GM21717 (cell line): ENCODE data around the gene TRPM3.
"Not testable (repeated sequence)": the region's sequence is repeated elsewhere in the genome, so short reads cannot be mapped to it uniquely, and the experiment has no call there.

Experiments
- ATAC-seq: cut with Tn5 transposase; IDR thresholded peaks from one replicate; pipeline ENCODE4 v1.9.1; 2021; ENCODE audit warnings: mild to moderate bottlenecking, moderate library complexity; ENCODE audit not compliant: unreplicated experiment

TRPM3 gene

DNA sequence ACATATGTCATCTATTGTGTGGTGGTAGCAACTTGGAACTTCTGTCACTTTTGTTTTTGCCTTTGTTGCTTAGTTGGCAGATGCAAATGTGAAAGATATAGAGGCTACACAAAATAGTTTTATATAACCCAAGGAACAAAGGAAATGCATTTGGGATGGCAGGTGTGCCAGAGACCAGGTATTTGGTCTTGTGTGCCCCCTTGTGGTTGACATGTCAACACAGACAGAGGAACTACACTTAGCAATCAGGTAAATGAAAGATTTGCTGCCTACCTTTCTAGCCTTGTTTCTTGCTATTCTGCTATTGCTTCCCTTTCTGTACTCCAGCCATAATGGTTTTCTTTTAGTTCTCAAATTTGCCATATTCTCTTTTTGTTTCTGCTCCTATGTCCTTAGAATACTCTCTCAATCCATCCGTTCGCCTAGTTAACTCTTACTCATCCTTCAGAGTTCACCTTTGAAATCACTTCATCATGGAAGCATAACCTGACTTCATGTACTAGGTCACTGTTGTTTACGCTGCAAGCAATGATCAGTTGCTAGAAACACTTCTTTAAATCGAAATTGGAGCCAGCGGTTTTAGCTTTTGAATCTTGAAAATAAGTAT is 119.5 kb downstream of the TRPM3 start:
- ATAC-seq = no peak

DNA sequence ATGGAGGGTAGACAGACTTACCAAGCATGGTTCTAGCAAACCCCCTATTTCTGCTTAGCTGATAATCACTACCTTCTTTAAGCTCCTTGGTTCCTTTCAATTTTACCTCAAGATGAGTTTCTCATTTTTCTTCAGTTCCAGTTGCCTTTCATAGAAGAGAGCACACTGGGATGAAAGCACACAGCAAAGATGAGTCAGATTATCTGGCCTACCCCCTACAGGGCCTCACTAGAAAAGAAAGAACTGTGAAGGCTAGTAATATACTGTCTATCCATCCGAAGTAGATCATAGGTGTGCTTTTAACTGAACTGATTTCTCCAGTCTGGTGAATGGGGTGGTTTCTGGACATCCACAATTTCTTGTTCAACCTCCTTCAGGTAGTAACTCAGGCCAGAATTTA is 122.5 kb downstream of the TRPM3 start:
- ATAC-seq = no peak

GRCh38 chr9:70995511-70995910 is 125.9 kb downstream of the TRPM3 start:
- no peak for ATAC-seq

GRCh38 chr9:70994582-70994981 is 126.8 kb downstream of the TRPM3 start:
- ATAC-seq = no peak

GRCh38 chr9:70988551-70988950 is 132.9 kb downstream of the TRPM3 start:
- ATAC-seq = no peak

DNA sequence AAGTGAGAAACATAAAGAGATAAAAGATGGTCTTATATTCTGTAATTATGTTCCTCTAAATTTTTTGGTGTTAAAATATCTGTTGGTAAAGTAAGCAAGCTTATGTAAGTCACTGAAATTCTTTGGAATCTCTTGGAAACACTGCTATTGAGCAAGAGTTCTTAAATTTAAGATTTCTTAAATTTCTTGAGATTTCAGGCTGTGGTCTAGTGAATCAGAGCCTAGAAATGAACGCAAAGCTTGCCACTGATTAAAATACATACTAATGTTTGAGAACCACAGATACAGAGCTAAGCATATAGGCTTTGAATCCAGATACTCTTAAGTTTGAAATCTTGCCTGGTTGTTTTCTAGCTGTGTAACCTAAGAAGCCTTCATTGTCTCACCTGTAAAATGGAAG is 133.4 kb downstream of the TRPM3 start:
- ATAC-seq = no peak

DNA sequence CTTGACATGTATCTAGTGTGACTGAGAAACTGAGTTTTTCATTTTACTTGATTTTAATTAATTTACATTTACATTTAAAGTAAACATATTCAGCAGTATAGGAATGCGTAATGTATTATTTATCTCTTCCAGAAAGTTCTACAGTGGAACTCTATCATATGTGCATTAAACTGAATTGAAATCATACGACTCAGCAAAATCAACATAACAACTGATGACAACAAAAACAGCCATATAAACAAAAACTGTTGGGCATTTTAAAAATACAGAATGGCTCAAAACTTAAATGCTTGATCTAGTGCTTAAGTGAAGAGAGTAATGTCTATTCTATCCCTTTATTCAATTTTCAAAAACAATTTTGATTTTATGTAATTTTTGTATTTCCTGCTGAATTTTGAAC is 134.4 kb downstream of the TRPM3 start:
- ATAC-seq = no peak

DNA sequence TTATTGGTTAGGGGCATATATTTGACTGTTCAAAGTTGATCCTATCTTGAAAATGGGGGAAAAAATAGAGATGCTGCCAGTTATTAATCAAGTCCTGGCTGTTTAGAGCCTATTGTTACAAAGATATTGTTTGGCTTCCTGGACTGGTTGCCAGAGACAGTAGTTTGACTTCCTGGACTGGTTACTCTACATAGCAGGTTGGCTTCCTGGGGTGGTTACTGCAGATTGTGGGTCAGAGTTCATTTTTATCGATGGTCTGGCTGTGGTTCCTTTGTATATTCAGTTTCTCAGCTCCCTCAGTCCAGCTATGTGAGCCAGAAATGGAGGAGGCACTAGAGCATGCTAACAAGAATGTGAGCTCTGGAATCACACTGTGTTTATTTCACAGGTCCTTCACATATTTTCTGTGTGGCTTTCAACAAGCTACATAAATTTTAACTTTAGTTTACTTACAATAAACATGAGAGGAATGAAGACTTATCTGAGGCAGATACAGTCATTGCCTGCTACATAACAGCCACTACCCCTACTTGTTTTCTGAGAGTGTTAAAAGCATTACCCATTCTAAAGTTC is 137.6 kb downstream of the TRPM3 start:
- no peak for ATAC-seq

DNA sequence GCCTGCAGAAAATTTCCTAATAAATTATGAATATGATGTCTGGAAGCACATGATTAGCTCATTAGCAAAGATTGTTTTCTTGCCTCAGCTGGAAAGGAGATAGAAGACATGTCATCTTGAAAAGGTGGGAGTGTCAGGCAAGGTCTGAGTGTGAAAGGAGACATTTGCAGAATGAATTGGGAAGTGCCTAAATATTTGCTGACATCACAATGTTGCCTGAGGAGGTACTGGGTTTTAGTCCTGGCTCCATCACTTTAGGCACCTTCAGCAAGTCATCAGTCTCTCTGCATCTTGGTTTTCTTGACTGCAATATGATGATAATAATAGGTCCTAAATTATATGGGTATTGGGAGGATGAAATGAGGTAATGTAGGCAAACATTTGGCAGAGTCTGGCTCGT is 140.1 kb downstream of the TRPM3 start:
- ATAC-seq = no peak

- ATAC-seq = no peak
Measured at GRCh38 chr9:70979966-70980365, 141.5 kb downstream of the TRPM3 start.

DNA sequence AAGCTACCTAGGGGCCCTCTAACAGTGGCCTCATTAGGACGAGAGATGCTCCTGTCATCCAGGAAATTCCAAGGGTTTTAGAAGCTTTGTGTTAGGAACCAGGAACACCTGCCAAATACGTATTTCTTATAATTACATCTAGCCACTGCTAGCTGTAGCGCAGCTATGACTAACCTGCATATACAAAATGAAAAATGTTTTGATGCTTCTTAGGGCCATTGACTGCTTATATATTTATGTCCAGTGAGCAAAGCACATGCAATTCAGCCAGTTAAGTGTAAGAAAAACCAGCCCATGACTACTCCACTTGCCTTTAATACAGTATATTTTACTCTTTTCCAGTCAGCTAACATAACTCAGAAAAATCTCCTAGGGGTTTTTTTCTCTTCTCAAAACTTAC is 143.3 kb downstream of the TRPM3 start:
- ATAC-seq = no peak

DNA sequence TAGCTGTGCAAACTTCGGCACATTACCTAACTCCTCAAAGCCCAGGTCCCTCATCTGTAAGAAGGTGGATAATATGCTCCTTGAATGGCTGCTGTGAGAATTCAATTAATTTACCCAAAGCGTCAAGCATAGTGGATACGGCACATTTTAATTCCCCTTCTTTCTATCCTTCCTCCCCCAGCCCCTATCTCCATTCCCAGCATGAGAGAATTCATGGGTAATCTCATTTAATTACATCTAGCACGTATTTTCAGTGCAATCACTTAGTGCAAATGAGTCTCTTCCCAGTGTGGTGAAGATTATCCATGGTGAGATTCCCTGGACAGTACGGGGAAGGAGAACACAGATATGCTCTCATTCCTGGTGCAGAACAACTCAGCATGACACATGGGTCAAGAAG is 145.6 kb downstream of the TRPM3 start:
- ATAC-seq = no peak

- ATAC-seq = no peak
Measured at GRCh38 chr9:70971723-70972122, 149.7 kb downstream of the TRPM3 start.

- not testable (repeated sequence) for ATAC-seq
Measured at GRCh38 chr9:70966380-70966779, 155.0 kb downstream of the TRPM3 start.

DNA sequence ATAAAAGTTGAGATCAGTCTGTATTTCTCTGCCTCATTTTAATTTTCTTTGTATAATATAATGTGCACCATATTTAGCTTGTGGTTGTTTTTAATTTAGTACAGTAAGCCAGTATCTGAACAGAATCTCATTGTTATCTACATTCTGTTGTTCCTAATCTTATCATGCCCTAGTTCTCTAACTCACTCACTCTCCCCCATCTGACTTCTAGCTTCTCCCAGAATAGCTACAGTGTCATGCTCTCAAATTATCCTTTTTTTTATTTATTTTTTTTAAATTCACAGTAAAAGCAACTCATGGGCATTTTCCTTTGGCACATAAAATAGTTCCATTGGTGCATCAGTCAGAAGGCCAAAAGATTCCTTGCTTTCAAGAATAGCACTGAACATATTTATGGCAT is 156.6 kb downstream of the TRPM3 start:
- ATAC-seq = no peak

DNA sequence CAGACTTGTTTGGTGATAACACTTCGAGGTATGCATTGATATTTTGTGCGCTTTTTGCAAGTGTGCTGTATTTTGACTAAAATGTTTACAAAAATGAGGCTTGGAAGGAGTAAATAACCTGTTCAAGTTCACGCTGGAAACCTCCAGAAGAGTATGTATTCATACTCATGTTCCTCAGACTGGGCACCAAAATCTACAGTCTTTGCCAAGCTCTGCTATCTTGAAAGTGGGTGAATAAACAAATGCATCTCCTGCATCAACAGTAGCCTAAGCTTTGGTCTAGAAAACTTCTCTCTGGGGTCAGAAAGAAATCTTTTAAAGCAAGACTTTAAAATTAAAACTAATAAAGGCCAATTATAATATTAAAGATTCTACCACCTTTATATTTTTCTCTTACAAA is 157.9 kb downstream of the TRPM3 start:
- no peak for ATAC-seq

DNA sequence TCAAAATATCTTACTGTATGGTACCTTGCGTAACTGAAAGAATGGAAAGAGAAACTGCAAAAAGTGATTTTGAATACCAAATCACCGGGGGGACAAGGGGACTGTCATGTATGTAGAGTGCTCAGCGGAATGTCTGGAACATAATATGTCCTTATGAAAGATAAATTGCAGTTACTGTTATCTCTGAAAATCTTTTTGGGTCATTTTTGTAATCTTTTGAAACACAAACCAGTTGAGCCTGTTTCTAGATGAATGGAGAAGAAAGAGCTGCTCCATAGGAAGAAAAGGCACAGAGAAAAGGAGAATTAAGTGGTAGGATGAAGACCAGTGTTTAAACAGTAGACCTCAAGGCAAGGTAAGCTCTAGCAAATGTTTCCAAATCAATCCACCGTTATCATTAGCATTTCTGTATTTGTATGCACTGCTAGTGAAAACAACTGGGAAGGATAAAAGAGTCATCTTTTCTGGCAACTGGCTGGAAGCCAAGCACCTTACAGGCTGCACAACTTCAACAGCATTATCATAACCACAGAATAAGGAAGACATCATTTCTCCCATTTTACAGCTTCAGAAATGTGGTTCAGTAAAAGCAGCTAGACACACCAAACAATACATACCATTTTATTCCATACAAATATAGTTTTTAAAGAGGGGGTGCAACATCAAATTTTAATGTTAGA is 158.5 kb downstream of the TRPM3 start:
- no peak for ATAC-seq

GRCh38 chr9:70959366-70959765 is 162.1 kb downstream of the TRPM3 start:
- ATAC-seq = no peak

DNA sequence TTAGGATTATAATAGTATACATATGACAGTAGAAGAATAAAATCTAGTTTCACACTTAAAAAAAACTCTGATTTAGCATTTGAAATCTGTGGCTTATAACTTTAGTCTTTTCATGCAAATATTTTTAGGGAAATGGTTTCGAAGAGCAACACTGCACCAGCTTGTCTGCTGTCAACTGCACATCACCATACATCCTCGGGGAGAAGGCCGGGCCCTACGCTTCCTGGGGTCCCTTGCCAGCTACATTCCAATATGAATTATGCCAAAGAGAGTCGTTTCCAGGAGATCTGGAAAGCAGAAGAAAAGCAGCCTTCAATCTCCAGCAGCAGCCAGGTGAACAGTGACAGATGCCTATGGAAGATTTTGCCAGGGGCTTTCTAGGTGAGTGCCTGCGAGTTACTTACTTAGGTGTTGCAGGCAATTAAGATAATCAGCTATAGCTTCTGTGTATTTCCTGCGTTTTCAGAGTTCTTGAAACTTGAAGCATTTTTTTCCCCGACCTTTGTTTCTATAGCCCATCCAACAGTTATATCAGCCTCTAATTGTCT is 166.8 kb downstream of the TRPM3 start:
- no peak for ATAC-seq

DNA sequence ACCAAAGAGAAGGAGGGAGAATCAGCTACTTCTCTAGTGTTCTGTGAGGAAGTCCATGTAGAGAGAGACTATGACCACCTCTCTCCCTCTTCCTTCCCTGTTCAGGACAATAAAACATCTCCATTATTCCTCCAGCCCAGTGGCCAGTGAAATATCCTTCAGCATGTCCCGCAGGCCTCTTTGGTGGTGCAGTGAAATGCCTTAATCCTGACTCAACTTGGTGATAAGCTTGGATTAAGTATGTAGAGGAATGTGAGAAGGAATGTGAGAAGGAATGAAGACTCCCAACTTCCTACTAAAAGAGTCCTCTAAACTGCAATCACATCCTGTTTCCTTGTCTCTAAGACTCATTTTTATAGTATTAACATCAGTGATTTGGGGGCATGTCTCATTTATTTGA is 167.3 kb downstream of the TRPM3 start:
- ATAC-seq = no peak

DNA sequence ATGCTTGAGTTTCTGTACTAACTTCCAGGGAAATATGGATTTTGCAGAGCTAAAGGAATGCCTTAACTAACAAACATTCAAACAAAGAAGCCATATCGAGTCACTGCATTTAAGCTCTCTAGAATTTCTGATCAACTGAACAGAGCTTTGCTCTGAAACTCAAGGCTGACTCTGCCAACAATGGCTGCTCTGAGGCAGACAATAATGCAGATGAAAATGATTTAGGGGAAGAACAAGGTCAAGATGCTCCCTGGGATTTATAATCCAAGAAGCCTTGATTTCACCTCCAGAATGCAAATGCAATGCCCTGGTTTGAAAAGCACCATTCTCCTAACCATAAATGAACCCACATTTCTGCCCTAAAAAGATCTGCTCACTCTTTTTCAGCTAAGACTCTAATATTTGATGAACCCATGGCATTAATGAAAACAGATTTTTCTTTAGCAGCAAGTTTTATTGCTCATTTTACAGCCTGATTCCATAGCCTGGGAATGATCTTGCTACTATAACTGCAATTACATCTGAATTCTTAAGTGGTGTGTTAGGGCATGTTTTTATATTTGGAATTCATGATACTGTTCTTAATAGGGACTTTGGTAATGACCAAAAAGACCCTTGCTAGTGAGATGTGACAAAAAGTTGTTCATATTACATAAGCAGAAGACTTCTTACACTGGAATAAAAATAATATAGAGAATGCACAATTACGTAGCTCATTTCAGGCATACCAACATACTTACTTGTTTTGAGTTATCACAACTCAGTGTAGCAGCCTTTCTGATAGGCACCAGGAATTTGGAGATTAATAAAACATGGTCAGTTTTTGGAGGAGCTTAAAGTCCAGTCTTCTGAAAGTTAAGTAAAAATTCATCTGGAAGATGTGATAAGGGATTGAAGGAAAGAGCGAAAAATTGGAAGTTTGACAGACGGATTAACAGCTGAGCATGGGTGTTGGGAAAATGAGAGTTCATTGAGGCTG is 169.4 kb downstream of the TRPM3 start:
- no peak for ATAC-seq
